ENCODE results near the gene TATDN3. TPM values are rescaled to one million over a fixed set of nuclear protein-coding genes. Genes with fewer than 3 reads are reported as not detected.

Gene TATDN3
- total and polyA plus RNA-seq, 8 donors: 10.4 to 19.9 (median 15.3) TPM

- H3K27me3 ChIP-seq: no peaks in the 10 kb centered on the region
- no peak overlapping the region for H3K4me3 ChIP-seq
- peaks cover 0 to 53% of the 10 kb centered on the region in 2 donors for H3K36me3 ChIP-seq
- no peak for TF ChIP-seq CTCF (IDR thresholded peaks at IDR 0.05)
- H3K9me3 ChIP-seq: no peaks in the 10 kb centered on the region
- no peak overlapping the region for H3K27ac ChIP-seq
- intact Hi-C loops (cut with DNase I): no loop called here
- ATAC-seq (no peak), DNase-seq (no peak)
- peaks cover 3 to 24% of the 10 kb centered on the region in 2 donors for H3K4me1 ChIP-seq
Observed at GRCh38 chr1:212797681-212798080, 6.0 kb downstream of the TATDN3 start.

- H3K27me3 ChIP-seq: no peaks in the 10 kb centered on the region
- ATAC-seq (no peak), DNase-seq (no peak)
- H3K27ac ChIP-seq: no peak overlapping the region
- no peaks in the 10 kb centered on the region for H3K4me1 ChIP-seq
- intact Hi-C loops (cut with DNase I): no loop called here
- no peak overlapping the region for H3K4me3 ChIP-seq
- H3K9me3 ChIP-seq: no peaks in the 10 kb centered on the region
- no peak for TF ChIP-seq CTCF (IDR thresholded peaks at IDR 0.05)
- H3K36me3 ChIP-seq: peaks cover 0 to 57% of the 10 kb centered on the region in 2 donors
Observed at GRCh38 chr1:212805767-212806166, 14.1 kb downstream of the TATDN3 start.

GRCh38 chr1:212814537-212815334 is 23.0 kb downstream of the TATDN3 start:
- H3K4me3 ChIP-seq: no peak overlapping the region
- H3K27ac ChIP-seq: no peak overlapping the region
- H3K9me3 ChIP-seq: no peaks in the 10 kb centered on the region
- H3K27me3 ChIP-seq: no peaks in the 10 kb centered on the region
- no peak for ATAC-seq
- peaks cover 0 to 11% of the 10 kb centered on the region in 2 donors for H3K4me1 ChIP-seq
- intact Hi-C loops (cut with DNase I): no loop called here
- peak in 1 of 4 donors; percentile 32 for DNase-seq
- H3K36me3 ChIP-seq: peaks cover 0 to 12% of the 10 kb centered on the region in 2 donors
- TF ChIP-seq CTCF (IDR thresholded peaks at IDR 0.05): peak; percentile 13 to 19

GRCh38 chr1:212816567-212817278 is 25.0 kb downstream of the TATDN3 start:
- DNase-seq: no peak
- no peak overlapping the region for H3K4me3 ChIP-seq
- H3K36me3 ChIP-seq: peaks cover 0 to 12% of the 10 kb centered on the region in 2 donors
- no peak overlapping the region for H3K27ac ChIP-seq
- intact Hi-C loops (cut with DNase I): no loop called here
- H3K27me3 ChIP-seq: no peaks in the 10 kb centered on the region
- TF ChIP-seq CTCF (IDR thresholded peaks at IDR 0.05): no peak
- ATAC-seq: no peak
- no peaks in the 10 kb centered on the region for H3K9me3 ChIP-seq
- peaks cover 0 to 19% of the 10 kb centered on the region in 2 donors for H3K4me1 ChIP-seq

- Histone ChIP-seq H3K4me3 (no peak overlapping the region), H3K27ac (peak overlapping the region in 1 of 2 donors; percentile 66), H3K36me3 (no peaks in the 10 kb centered on the region), H3K4me1 (peaks cover 0 to 19% of the 10 kb centered on the region in 2 donors), H3K27me3 (no peaks in the 10 kb centered on the region), H3K9me3 (peaks cover 0 to 5% of the 10 kb centered on the region in 2 donors)
- no peak for TF ChIP-seq CTCF (IDR thresholded peaks at IDR 0.05)
- intact Hi-C loops (cut with DNase I): no loop called here
- ATAC-seq (peak; percentile 54), DNase-seq (peak in 1 of 4 donors; percentile 13)
Observed at GRCh38 chr1:212819726-212820125, 28.0 kb downstream of the TATDN3 start.

All from left lung (tissue), 10 donors.